Endothelial cell of umbilical vein (primary cell): ENCODE data around the gene RUNDC3A. TPM values are rescaled to one million over a fixed set of nuclear protein-coding genes. Genes with fewer than 3 reads are reported as not detected.

Source experiments
- BruUV-seq: library from RNA; stranded (reverse); fragments of 400-500 nt; replicated peaks from 2 replicates; lab custom pipeline; 2021; lab: Mats Ljungman, UMichigan
- CTCF ChIA-PET: fragments of 300-600, 350-600 bp; sonication (Branson Sonifier 250); formaldehyde crosslinking; loops from one replicate; lab custom pipeline; 2021; ENCODE audit warnings: antibody characterized with exemption, inconsistent platforms; lab: Charles Lee
- POLR2A ChIA-PET: fragments of 300-600, 350-600 bp; sonication (Branson Sonifier 250); formaldehyde crosslinking; loops from one replicate; lab custom pipeline; 2021; ENCODE audit warnings: antibody characterized with exemption, inconsistent platforms; lab: Charles Lee
- DNase-seq: peaks from one replicate; pipeline ENCODE4 v3.0.0-alpha.2; 2011; ENCODE audit warnings: low read depth, low spot score
- FAIRE-seq: peaks from 2 replicates; lab custom pipeline; 2011; peaks lifted over from hg19 to GRCh38; lab: Jason Lieb, UNC
- H2AFZ ChIP-seq: 2 replicates; pipeline ENCODE4 v1.6.0; 2012; ENCODE audit warnings: low read depth, low read length, control low read depth, inconsistent platforms
- H3K27ac ChIP-seq: 2 replicates; pipeline ENCODE4 v1.5.1; 2011; ENCODE audit warnings: low read depth, mild to moderate bottlenecking, control low read depth, low read length, moderate library complexity; ENCODE audit not compliant: insufficient read depth
- H3K27me3 ChIP-seq, 2 experiments: 2 replicates each; pipeline versions ENCODE4 v1.6.0 to v1.6.1; 2011; ENCODE audit warnings: low read length in 2 of 2, mixed read lengths in 1 of 2; ENCODE audit not compliant: control insufficient read depth in 2 of 2, insufficient read depth in 2 of 2
- H3K36me3 ChIP-seq, 2 experiments: 2 replicates in 1 of 2; 3 replicates in 1 of 2; pipeline ENCODE4 v1.5.1; 2011; ENCODE audit warnings: low read length in 2 of 2, mild to moderate bottlenecking in 1 of 2, moderate library complexity in 1 of 2; ENCODE audit not compliant: control insufficient read depth in 2 of 2, insufficient read depth in 2 of 2; ENCODE audit errors: extremely low read depth in 1 of 2
- H3K4me1 ChIP-seq: 3 replicates; pipeline ENCODE4 v1.5.1; 2011; ENCODE audit warnings: mild to moderate bottlenecking, low read length; ENCODE audit not compliant: control insufficient read depth, insufficient read depth; ENCODE audit errors: extremely low read depth
- H3K4me2 ChIP-seq: 2 replicates; pipeline ENCODE4 v1.6.1; 2011; ENCODE audit warnings: low read length, control low read depth, mixed read lengths; ENCODE audit not compliant: insufficient read depth
- H3K4me3 ChIP-seq, 3 experiments: fragments of 200-600 bp in 1 of 3; sonication (generic), shearing (Covaris generic) in 1 of 3; replicated peaks in 1 of 3; 2 replicates each; pipeline ENCODE4 v1.5.1; 2011 to 2016; ENCODE audit warnings: control low read depth in 3 of 3, low read length in 3 of 3, mild to moderate bottlenecking in 2 of 3, inconsistent platforms in 1 of 3, low read depth in 1 of 3, moderate library complexity in 1 of 3; ENCODE audit not compliant: insufficient read depth in 1 of 3
- H3K79me2 ChIP-seq: 2 replicates; pipeline ENCODE4 v1.6.0; 2012; ENCODE audit warnings: low read length, inconsistent platforms; ENCODE audit not compliant: control insufficient read depth, insufficient read depth
- H3K9ac ChIP-seq: replicated peaks from 2 replicates; pipeline ENCODE3; 2011; ENCODE audit warnings: low read length, control low read depth; ENCODE audit not compliant: insufficient read depth; ENCODE audit errors: extremely low read depth
- H3K9me1 ChIP-seq: replicated peaks from 3 replicates; pipeline ENCODE4 v1.6.0; 2011; ENCODE audit warnings: mild to moderate bottlenecking, low read length; ENCODE audit not compliant: control insufficient read depth, insufficient read depth; ENCODE audit errors: extremely low read depth
- H3K9me3 ChIP-seq: replicated peaks from 2 replicates; pipeline ENCODE4 v1.5.1; 2012; ENCODE audit warnings: low read length, inconsistent platforms; ENCODE audit not compliant: control insufficient read depth, insufficient read depth
- H4K20me1 ChIP-seq: replicated peaks from 2 replicates; pipeline ENCODE3; 2011; ENCODE audit warnings: mild to moderate bottlenecking, low read length; ENCODE audit not compliant: control insufficient read depth, insufficient read depth; ENCODE audit errors: extremely low read depth
- EZH2 ChIP-seq: IDR thresholded peaks from 2 replicates; pipeline ENCODE4 v1.6.1; 2012; ENCODE audit warnings: borderline replicate concordance, low read depth, mild to moderate bottlenecking, moderate library complexity, low read length, inconsistent platforms; ENCODE audit not compliant: severe bottlenecking
- FOS ChIP-seq: IDR thresholded peaks from 2 replicates; pipeline ENCODE4 v1.6.1; 2011; ENCODE audit warnings: mild to moderate bottlenecking, low read length, moderate library complexity, borderline replicate concordance; ENCODE audit not compliant: insufficient read depth
- GATA2 ChIP-seq: IDR thresholded peaks from 2 replicates; pipeline ENCODE4 v1.7.0; 2011; ENCODE audit warnings: low read depth, mild to moderate bottlenecking, moderate library complexity, mixed read lengths, low read length; ENCODE audit not compliant: insufficient read length, insufficient read depth
- JUN ChIP-seq: IDR thresholded peaks from 2 replicates; pipeline ENCODE4 v1.6.1; 2011; ENCODE audit warnings: borderline replicate concordance, low read depth; ENCODE audit not compliant: insufficient read length, insufficient read depth
- MYC ChIP-seq: IDR thresholded peaks from one replicate; pipeline ENCODE4 v1.6.1; 2011; ENCODE audit warnings: mild to moderate bottlenecking, low read depth, low read length
- POLR2A ChIP-seq: IDR thresholded peaks from 2 replicates; pipeline ENCODE4 v1.6.1; 2012; ENCODE audit warnings: low read depth, mild to moderate bottlenecking, control low read depth, low read length
- POLR2AphosphoS5 ChIP-seq: IDR thresholded peaks from 2 replicates; pipeline ENCODE4 v1.6.1; 2012; ENCODE audit warnings: low read depth, mild to moderate bottlenecking, control low read depth, low read length, moderate library complexity; ENCODE audit not compliant: insufficient read depth
- dilution Hi-C: fragments of 300-500 bp; cut with MboI; formaldehyde crosslinking; loops from one replicate; pipeline ENCODE4 v1.15.0; 2019; ENCODE audit warnings: low sequenced_read_pairs; ENCODE audit not compliant: extremely low pct_ligation_motif_present
- intact Hi-C: fragments of 100-400 bp; cut with micrococcal nuclease; formaldehyde crosslinking; loops from one replicate; pipeline ENCODE4 v1.10.0; 2022
- polyA plus RNA-seq, 4 experiments: library from polyadenylated mRNA; depleted of rRNA in 3 of 4; stranded (reverse) in 3 of 4; unstranded in 1 of 4; fragments of >200 nt; gene quantifications; 2 replicates each; pipeline versions ENCODE4 v1.2.1 to v1.2.3, GENCODE V29; 2011 to 2012; ENCODE audit warnings: missing spikeins in 1 of 4
- total RNA-seq: library from RNA; stranded (reverse); gene quantifications from 2 replicates; pipeline ENCODE4 v1.2.3, GENCODE V29; 2021
- TF ChIP-seq, protein P1 (sequence below): IDR thresholded peaks from 2 replicates; pipeline ENCODE4 v1.6.1; 2011; ENCODE audit not compliant: insufficient read depth, insufficient read length
- TF ChIP-seq, protein P2 (sequence below), 2 donors: IDR thresholded peaks; 1 replicate in 1 of 2; 2 replicates in 1 of 2; pipeline ENCODE4 v1.5.1; 2011; ENCODE audit warnings: low read length in 2 of 2, mild to moderate bottlenecking in 2 of 2, moderate library complexity in 2 of 2, control low read depth in 1 of 2, inconsistent platforms in 1 of 2, low read depth in 1 of 2; ENCODE audit not compliant: insufficient read depth in 1 of 2; ENCODE audit errors: extremely low read depth in 1 of 2

Gene RUNDC3A
- total and polyA plus RNA-seq, 2 donors (not counting 3 experiments of a cell fraction or from before 2014, with no cell fraction given), result 0.12 TPM; not detected in 1

DNA sequence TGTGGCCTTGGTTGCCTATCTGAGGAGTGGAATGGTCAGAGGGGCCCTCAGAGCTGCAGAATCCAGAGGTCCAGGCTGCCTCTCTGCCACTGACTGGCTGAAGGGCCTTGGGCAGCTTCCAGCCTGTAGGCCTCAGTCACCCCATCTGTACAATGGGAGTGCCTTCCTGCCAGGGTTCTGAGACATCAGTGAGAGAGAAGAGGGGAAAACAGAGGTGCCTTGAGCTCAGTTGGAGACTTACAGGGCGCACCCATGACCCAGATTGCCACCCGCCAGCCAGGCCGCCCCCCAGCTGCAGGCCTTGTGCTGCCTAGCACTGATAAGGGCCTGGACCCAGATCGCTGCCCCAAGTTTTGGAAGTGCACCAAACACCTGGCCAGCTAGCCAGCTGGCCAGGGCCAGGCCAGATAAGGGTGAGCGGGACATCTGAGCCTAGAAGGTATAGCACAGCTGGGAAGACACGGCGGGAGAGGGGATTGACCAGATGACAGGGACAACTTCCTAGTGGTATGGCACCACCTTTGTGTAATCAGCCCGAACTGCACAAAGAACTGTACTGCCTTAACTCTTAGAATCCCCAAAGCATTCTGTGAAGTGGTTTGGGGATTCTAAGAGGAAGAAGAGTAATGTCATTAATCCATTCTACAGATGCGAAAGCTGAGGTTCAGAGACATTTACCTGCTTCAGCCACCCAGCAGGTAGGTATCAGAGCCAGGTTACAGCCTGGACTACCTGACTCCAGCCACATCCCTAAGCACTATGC, 41.8 kb upstream of the RUNDC3A start:
- H2AFZ ChIP-seq, result no peak overlapping the region
- H3K4me2 ChIP-seq, result no peak overlapping the region
- no peak overlapping the region for H3K9ac ChIP-seq
- H3K36me3 ChIP-seq, result no peaks in the 10 kb centered on the region
- POLR2A ChIA-PET, result no interaction called here
- no peak overlapping the region for H3K4me3 ChIP-seq
- peaks cover 0 to 1% of the 10 kb centered on the region in 2 experiments for H3K27me3 ChIP-seq
- no peak for TF ChIP-seq JUN
- TF ChIP-seq, protein P1, sequence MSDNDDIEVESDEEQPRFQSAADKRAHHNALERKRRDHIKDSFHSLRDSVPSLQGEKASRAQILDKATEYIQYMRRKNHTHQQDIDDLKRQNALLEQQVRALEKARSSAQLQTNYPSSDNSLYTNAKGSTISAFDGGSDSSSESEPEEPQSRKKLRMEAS, result no peak
- TF ChIP-seq, protein P2, sequence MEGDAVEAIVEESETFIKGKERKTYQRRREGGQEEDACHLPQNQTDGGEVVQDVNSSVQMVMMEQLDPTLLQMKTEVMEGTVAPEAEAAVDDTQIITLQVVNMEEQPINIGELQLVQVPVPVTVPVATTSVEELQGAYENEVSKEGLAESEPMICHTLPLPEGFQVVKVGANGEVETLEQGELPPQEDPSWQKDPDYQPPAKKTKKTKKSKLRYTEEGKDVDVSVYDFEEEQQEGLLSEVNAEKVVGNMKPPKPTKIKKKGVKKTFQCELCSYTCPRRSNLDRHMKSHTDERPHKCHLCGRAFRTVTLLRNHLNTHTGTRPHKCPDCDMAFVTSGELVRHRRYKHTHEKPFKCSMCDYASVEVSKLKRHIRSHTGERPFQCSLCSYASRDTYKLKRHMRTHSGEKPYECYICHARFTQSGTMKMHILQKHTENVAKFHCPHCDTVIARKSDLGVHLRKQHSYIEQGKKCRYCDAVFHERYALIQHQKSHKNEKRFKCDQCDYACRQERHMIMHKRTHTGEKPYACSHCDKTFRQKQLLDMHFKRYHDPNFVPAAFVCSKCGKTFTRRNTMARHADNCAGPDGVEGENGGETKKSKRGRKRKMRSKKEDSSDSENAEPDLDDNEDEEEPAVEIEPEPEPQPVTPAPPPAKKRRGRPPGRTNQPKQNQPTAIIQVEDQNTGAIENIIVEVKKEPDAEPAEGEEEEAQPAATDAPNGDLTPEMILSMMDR (IDR thresholded peaks at IDR 0.05; ENCODE audit: extremely low read depth in 1 of 2, insufficient read depth in 1 of 2, low read depth in 1 of 2, low read length in 2 of 2), result no peak
- no peak for TF ChIP-seq GATA2
- TF ChIP-seq POLR2A, result no peak
- TF ChIP-seq MYC, result no peak
- no peak for TF ChIP-seq FOS
- no peak for TF ChIP-seq EZH2
- TF ChIP-seq POLR2AphosphoS5, result no peak
- FAIRE-seq (no peak), DNase-seq (no peak)
- H4K20me1 ChIP-seq, result no peaks in the 10 kb centered on the region
- dilution Hi-C loops, result no loop called here
- CTCF ChIA-PET, result interaction anchor here (0.9 to 1.3 kb wide), 3 partner anchors 18 to 65 kb away, joined by 3 to 4 read pairs (median 4); no protein-coding TSS in a partner anchor
- intact Hi-C loops, result no loop called here
- no TSS peak for BruUV-seq
- H3K27ac ChIP-seq, result no peak overlapping the region
- no peaks in the 10 kb centered on the region for H3K4me1 ChIP-seq
- H3K9me1 ChIP-seq, result no peaks in the 10 kb centered on the region
- no peaks in the 10 kb centered on the region for H3K79me2 ChIP-seq
- H3K9me3 ChIP-seq, result no peaks in the 10 kb centered on the region
